ENCODE data around the gene SPAG17. TPM values are rescaled to one million over a fixed set of nuclear protein-coding genes. Genes with fewer than 3 reads are reported as not detected.

SPAG17 gene
- total RNA-seq, 1 donor from 2014 or later = 5.6 TPM

GRCh38 chr1:118049981-118050380, 135.0 kb downstream of the SPAG17 start:
- DNase-seq (ENCODE audit: extremely low spot score, unreplicated experiment) = no peak
- no peaks in the 10 kb centered on the region for H3K36me3 Mint-ChIP-seq
- no peak overlapping the region for H3K4me3 Mint-ChIP-seq
- H3K9me3 Mint-ChIP-seq = no peaks in the 10 kb centered on the region
- no peaks in the 10 kb centered on the region for H3K4me1 Mint-ChIP-seq (ENCODE audit: unreplicated experiment)
- H3K27ac Mint-ChIP-seq = no peak overlapping the region
- no peak for TF ChIP-seq CTCF (conservative IDR thresholded peaks at IDR 0.05)
- H3K27me3 Mint-ChIP-seq = no peaks in the 10 kb centered on the region

- no peak for DNase-seq (ENCODE audit: extremely low spot score, unreplicated experiment)
- TF ChIP-seq CTCF (conservative IDR thresholded peaks at IDR 0.05) = no peak
- no peaks in the 10 kb centered on the region for H3K9me3 Mint-ChIP-seq
- H3K27me3 Mint-ChIP-seq = no peaks in the 10 kb centered on the region
- H3K4me3 Mint-ChIP-seq = no peak overlapping the region
- no peak overlapping the region for H3K27ac Mint-ChIP-seq
- H3K36me3 Mint-ChIP-seq = no peaks in the 10 kb centered on the region
- H3K4me1 Mint-ChIP-seq (ENCODE audit: unreplicated experiment) = no peaks in the 10 kb centered on the region
These were observed 137.3 kb downstream of the SPAG17 start for GRCh38 chr1:118047650-118048224.

- Mint-ChIP-seq H3K27me3 (no peaks in the 10 kb centered on the region), H3K27ac (no peak overlapping the region), H3K4me1 (ENCODE audit: unreplicated experiment) (no peaks in the 10 kb centered on the region), H3K9me3 (no peaks in the 10 kb centered on the region), H3K4me3 (no peak overlapping the region), H3K36me3 (no peaks in the 10 kb centered on the region)
- no peak for TF ChIP-seq CTCF (conservative IDR thresholded peaks at IDR 0.05)
- DNase-seq (ENCODE audit: extremely low spot score, unreplicated experiment) = no peak
These were observed 137.9 kb downstream of the SPAG17 start for GRCh38 chr1:118047006-118047649.

- Mint-ChIP-seq H3K4me1 (ENCODE audit: unreplicated experiment) (no peaks in the 10 kb centered on the region), H3K9me3 (no peaks in the 10 kb centered on the region), H3K27me3 (no peaks in the 10 kb centered on the region), H3K27ac (no peak overlapping the region), H3K36me3 (no peaks in the 10 kb centered on the region), H3K4me3 (no peak overlapping the region)
- no peak for DNase-seq (ENCODE audit: extremely low spot score, unreplicated experiment)
- no peak for TF ChIP-seq CTCF (conservative IDR thresholded peaks at IDR 0.05)
These were observed 141.4 kb downstream of the SPAG17 start for GRCh38 chr1:118043624-118044023.

- Mint-ChIP-seq H3K27ac (no peak overlapping the region), H3K27me3 (no peaks in the 10 kb centered on the region), H3K4me1 (ENCODE audit: unreplicated experiment) (no peaks in the 10 kb centered on the region), H3K36me3 (no peaks in the 10 kb centered on the region), H3K4me3 (no peak overlapping the region), H3K9me3 (no peaks in the 10 kb centered on the region)
- DNase-seq (ENCODE audit: extremely low spot score, unreplicated experiment) = no peak
- TF ChIP-seq CTCF (conservative IDR thresholded peaks at IDR 0.05) = no peak
These were observed 142.5 kb downstream of the SPAG17 start for GRCh38 chr1:118042501-118042900.
